ENCODE data around the gene RASAL2. TPM values are rescaled to one million over a fixed set of nuclear protein-coding genes. Genes with fewer than 3 reads are reported as not detected.
"Not testable (repeated sequence)": the region's sequence is repeated elsewhere in the genome, so short reads cannot be mapped to it uniquely, and the experiment has no call there.

RASAL2 gene
- total RNA-seq, 2 experiments from 2014 or later: not detected

GRCh38 chr1:178237121-178237520 is 143.2 kb downstream of the RASAL2 start:
- Mint-ChIP-seq H3K27me3 (ENCODE audit: low read depth) (peaks cover 3% of the 10 kb centered on the region), H3K4me1 (ENCODE audit: low read depth) (no peaks in the 10 kb centered on the region), H3K36me3 (ENCODE audit: low read depth) (no peaks in the 10 kb centered on the region), H3K4me3 (no peak overlapping the region), H3K27ac (no peak overlapping the region), H3K9me3 (no peaks in the 10 kb centered on the region)
- intact Hi-C loops (cut with micrococcal nuclease): no loop called here
- CTCF ChIA-PET: no interaction called here
- DNase-seq: no peak

DNA sequence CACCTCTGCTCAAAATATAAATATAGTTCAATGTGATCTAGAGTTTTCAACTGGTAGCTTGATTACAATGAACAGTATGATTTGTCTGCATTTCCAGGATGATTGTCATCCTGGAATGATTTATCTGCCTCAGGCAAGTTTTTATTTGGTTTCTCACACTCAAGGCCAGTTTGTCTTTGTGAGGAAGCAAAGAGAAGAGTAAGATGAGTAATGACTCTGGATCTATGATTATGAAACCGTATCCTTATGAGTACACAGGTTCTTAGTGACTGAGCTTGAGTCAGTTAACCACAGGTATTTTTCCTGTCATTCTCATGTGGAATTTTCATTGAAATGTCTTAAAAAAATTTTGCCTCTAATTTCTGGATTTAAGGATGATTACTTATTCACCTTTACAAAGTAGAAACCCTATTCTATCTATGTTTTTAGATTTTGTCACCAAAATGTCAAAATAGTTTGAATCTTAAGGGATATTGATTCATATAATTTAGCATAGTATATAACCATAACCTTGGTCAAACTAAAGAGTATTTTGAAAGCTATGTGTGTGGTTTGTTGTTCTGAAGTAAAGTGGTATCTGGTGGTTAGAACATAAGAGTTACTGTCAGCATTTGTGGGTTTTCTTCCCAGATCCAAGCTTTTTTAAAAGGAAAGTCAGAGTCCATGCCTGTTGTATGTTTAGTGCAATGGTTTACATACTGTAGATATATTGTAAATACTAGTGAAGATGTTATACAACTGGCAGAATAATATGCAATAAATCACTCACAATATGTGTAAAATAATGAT is 145.0 kb downstream of the RASAL2 start:
- Mint-ChIP-seq H3K27me3 (ENCODE audit: low read depth) (no peaks in the 10 kb centered on the region), H3K27ac (no peak overlapping the region), H3K4me3 (no peak overlapping the region), H3K4me1 (ENCODE audit: low read depth) (no peaks in the 10 kb centered on the region), H3K36me3 (ENCODE audit: low read depth) (no peaks in the 10 kb centered on the region), H3K9me3 (no peaks in the 10 kb centered on the region)
- CTCF ChIA-PET: no interaction called here
- DNase-seq: no peak
- intact Hi-C loops (cut with micrococcal nuclease): no loop called here

DNA sequence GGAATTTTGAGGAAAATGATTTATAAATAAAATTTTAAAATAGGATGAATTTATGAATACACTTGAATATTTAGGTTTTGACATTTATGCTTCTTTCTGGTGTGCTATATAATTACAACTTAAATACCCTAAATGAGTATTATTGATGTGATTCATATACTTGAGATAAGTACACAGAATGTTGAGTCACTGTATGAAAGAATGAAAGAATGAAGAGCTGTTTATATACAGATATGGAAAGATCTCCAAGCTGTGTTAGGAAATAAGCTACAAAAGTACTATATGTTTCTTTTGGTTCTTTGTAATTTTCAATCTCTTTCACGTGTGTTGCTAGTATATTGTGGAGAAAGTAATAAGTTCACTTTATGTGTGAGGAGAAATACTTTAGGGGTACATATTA is 147.2 kb downstream of the RASAL2 start:
- H3K4me1 Mint-ChIP-seq (ENCODE audit: low read depth): no peaks in the 10 kb centered on the region
- CTCF ChIA-PET: no interaction called here
- no peaks in the 10 kb centered on the region for H3K9me3 Mint-ChIP-seq
- no peaks in the 10 kb centered on the region for H3K36me3 Mint-ChIP-seq (ENCODE audit: low read depth)
- DNase-seq: no peak
- H3K27me3 Mint-ChIP-seq (ENCODE audit: low read depth): no peaks in the 10 kb centered on the region
- H3K4me3 Mint-ChIP-seq: no peak overlapping the region
- H3K27ac Mint-ChIP-seq: no peak overlapping the region
- intact Hi-C loops (cut with micrococcal nuclease): no loop called here

- no peak overlapping the region for H3K27ac Mint-ChIP-seq
- H3K36me3 Mint-ChIP-seq (ENCODE audit: low read depth): no peaks in the 10 kb centered on the region
- H3K9me3 Mint-ChIP-seq: no peaks in the 10 kb centered on the region
- no peaks in the 10 kb centered on the region for H3K27me3 Mint-ChIP-seq (ENCODE audit: low read depth)
- no peaks in the 10 kb centered on the region for H3K4me1 Mint-ChIP-seq (ENCODE audit: low read depth)
- CTCF ChIA-PET: no interaction called here
- intact Hi-C loops (cut with micrococcal nuclease): no loop called here
- DNase-seq: no peak
- H3K4me3 Mint-ChIP-seq: no peak overlapping the region
Observed at GRCh38 chr1:178241837-178242236, 147.9 kb downstream of the RASAL2 start.

DNA sequence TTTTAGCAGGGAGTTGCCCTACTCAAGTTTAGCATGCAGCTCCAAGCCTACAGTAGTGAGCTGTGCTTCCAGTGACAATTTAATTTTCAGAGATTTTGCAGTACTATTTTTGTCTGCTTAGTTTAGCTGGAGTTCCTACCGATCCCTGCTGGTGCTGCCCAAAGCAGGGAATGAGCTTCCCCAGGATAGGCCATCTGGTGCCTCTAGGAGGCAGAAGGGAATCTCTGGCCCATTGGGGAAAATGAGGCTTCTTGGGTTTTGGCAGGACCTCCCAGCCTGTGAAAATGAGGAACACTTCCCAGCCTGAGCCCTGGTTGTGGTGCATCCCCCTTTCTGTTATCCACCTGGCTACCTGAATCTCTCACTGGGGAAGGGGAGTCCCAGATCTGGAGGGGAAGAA is 149.2 kb downstream of the RASAL2 start:
- Mint-ChIP-seq H3K27me3 (ENCODE audit: low read depth) (no peaks in the 10 kb centered on the region), H3K4me3 (no peak overlapping the region), H3K27ac (no peak overlapping the region), H3K36me3 (ENCODE audit: low read depth) (no peaks in the 10 kb centered on the region), H3K4me1 (ENCODE audit: low read depth) (no peaks in the 10 kb centered on the region), H3K9me3 (peaks cover 4% of the 10 kb centered on the region)
- CTCF ChIA-PET: no interaction called here
- intact Hi-C loops (cut with micrococcal nuclease): no loop called here
- no peak for DNase-seq

GRCh38 chr1:178243890-178244289 is 150.0 kb downstream of the RASAL2 start:
- Mint-ChIP-seq H3K9me3 (peaks cover 8% of the 10 kb centered on the region), H3K4me3 (no peak overlapping the region), H3K36me3 (ENCODE audit: low read depth) (no peaks in the 10 kb centered on the region), H3K27me3 (ENCODE audit: low read depth) (no peaks in the 10 kb centered on the region), H3K27ac (no peak overlapping the region), H3K4me1 (ENCODE audit: low read depth) (no peaks in the 10 kb centered on the region)
- CTCF ChIA-PET: no interaction called here
- DNase-seq: no peak
- intact Hi-C loops (cut with micrococcal nuclease): no loop called here

- H3K4me3 Mint-ChIP-seq; H3K36me3 Mint-ChIP-seq (ENCODE audit: low read depth); intact Hi-C loops (cut with micrococcal nuclease); H3K4me1 Mint-ChIP-seq (ENCODE audit: low read depth); DNase-seq; H3K27me3 Mint-ChIP-seq (ENCODE audit: low read depth); H3K27ac Mint-ChIP-seq; CTCF ChIA-PET: not testable (repeated sequence)
- peaks cover 13% of the 10 kb centered on the region for H3K9me3 Mint-ChIP-seq
Observed at GRCh38 chr1:178248284-178248683, 154.4 kb downstream of the RASAL2 start.

- H3K27me3 Mint-ChIP-seq (ENCODE audit: low read depth); H3K4me3 Mint-ChIP-seq; H3K4me1 Mint-ChIP-seq (ENCODE audit: low read depth); intact Hi-C loops (cut with micrococcal nuclease); H3K36me3 Mint-ChIP-seq (ENCODE audit: low read depth); H3K27ac Mint-ChIP-seq; DNase-seq: not testable (repeated sequence)
- peaks cover 10% of the 10 kb centered on the region for H3K9me3 Mint-ChIP-seq
- CTCF ChIA-PET: interaction anchor here (0.6 kb wide), 1 partner anchor 54 kb away, joined by 3 read pairs; no protein-coding TSS in a partner anchor
Observed at GRCh38 chr1:178253581-178253980, 159.7 kb downstream of the RASAL2 start.

DNA sequence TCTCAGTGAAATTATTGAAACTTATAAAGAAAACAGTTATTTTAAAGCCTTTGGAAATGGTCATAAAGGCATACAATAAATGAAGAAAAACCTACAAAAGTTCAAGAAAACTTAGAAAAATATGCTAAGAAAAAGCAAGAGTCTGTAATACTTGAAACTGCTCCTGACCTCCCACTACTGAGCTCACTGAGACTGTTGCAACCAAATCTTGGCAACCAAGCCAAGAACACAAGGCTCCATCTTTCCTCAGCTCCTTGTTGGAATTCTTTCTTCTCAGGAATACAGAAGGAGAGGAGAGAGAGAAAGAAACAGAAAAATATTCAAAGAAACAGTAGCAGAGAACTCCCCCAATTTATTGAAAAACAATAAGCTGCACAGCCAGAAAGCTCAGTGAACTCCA is 160.5 kb downstream of the RASAL2 start:
- H3K4me3 Mint-ChIP-seq: no peak overlapping the region
- CTCF ChIA-PET: no interaction called here
- peaks cover 4% of the 10 kb centered on the region for H3K9me3 Mint-ChIP-seq
- no peak for DNase-seq
- no peaks in the 10 kb centered on the region for H3K27me3 Mint-ChIP-seq (ENCODE audit: low read depth)
- H3K27ac Mint-ChIP-seq: no peak overlapping the region
- intact Hi-C loops (cut with micrococcal nuclease): no loop called here
- no peaks in the 10 kb centered on the region for H3K36me3 Mint-ChIP-seq (ENCODE audit: low read depth)
- no peaks in the 10 kb centered on the region for H3K4me1 Mint-ChIP-seq (ENCODE audit: low read depth)

DNA sequence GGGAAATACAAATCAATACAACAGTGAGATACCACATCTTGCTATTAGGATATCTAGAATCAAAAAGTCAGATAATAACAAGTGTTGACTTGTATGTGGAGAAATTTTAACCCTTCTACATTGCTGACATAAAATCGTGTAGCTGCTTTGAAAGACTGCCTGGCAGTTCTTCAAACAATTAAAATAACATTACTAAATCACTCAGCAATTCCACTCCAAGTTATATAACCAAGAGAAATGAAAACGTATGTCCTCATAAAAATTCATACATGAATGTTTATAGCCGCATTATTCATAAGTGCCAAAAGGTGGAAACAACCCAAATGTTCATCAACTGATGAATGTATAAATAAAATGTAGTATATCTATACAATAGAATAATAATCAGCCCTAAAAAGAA is 164.6 kb downstream of the RASAL2 start:
- H3K27ac Mint-ChIP-seq: no peak overlapping the region
- no peaks in the 10 kb centered on the region for H3K27me3 Mint-ChIP-seq (ENCODE audit: low read depth)
- H3K4me1 Mint-ChIP-seq (ENCODE audit: low read depth): no peaks in the 10 kb centered on the region
- CTCF ChIA-PET: no interaction called here
- H3K9me3 Mint-ChIP-seq: peaks cover 4% of the 10 kb centered on the region
- H3K36me3 Mint-ChIP-seq (ENCODE audit: low read depth): no peaks in the 10 kb centered on the region
- intact Hi-C loops (cut with micrococcal nuclease): no loop called here
- no peak overlapping the region for H3K4me3 Mint-ChIP-seq
- DNase-seq: no peak

- intact Hi-C loops (cut with micrococcal nuclease): no loop called here
Observed at GRCh38 chr1:178262120-178262500, 168.2 kb downstream of the RASAL2 start.

DNA sequence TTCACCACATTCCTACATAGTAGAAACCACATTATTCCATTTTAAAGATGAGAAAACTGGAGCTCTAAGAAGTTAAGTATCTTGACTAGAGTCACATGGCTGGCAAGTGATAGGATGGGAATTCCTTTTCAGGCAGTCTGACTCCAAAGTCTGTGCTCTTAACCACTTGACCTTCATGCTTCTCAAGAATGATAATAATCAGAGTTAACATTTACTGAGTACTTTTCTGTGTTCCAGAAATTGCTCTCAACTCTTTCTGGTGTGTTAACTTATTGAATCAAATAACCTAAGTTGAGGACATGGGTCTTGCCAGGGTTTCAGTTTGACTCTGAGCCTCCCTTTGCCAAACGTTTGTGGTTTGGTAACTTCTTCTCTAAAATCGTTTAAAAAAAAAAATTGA is 169.4 kb downstream of the RASAL2 start:
- Mint-ChIP-seq H3K4me3 (no peak overlapping the region), H3K9me3 (no peaks in the 10 kb centered on the region), H3K27ac (no peak overlapping the region), H3K36me3 (ENCODE audit: low read depth) (no peaks in the 10 kb centered on the region), H3K27me3 (ENCODE audit: low read depth) (no peaks in the 10 kb centered on the region), H3K4me1 (ENCODE audit: low read depth) (no peaks in the 10 kb centered on the region)
- CTCF ChIA-PET: no interaction called here
- DNase-seq: no peak
- intact Hi-C loops (cut with micrococcal nuclease): no loop called here

More at GRCh38 chr1:178262120-178262500, 168.2 kb downstream of the RASAL2 start:
- Mint-ChIP-seq H3K27me3 (ENCODE audit: low read depth) (no peaks in the 10 kb centered on the region), H3K9me3 (no peaks in the 10 kb centered on the region), H3K36me3 (ENCODE audit: low read depth) (no peaks in the 10 kb centered on the region), H3K4me1 (ENCODE audit: low read depth) (no peaks in the 10 kb centered on the region), H3K27ac (no peak overlapping the region), H3K4me3 (no peak overlapping the region)
- DNase-seq: no peak
- CTCF ChIA-PET: no interaction called here

DNA sequence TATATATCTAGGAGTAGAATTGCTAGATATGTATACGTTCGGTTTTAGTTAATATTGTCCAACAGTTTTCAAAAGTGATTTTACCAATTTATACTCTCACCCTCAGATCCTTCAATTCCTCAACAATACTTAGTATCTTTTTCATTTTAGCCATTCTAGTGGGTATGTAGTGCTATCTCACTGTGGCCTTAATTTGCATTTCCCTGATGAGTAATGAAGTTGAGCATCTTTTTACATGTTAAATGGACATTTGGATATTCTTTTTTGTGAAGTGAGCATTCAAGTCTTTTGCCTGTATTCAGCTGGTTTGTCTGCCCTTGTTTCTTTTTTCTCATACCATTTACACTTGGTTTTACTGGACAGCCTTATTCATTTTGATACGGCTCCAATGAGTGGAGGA is 172.2 kb downstream of the RASAL2 start:
- CTCF ChIA-PET: no interaction called here
- Mint-ChIP-seq H3K9me3 (no peaks in the 10 kb centered on the region), H3K27me3 (ENCODE audit: low read depth) (no peaks in the 10 kb centered on the region), H3K27ac (no peak overlapping the region), H3K36me3 (ENCODE audit: low read depth) (no peaks in the 10 kb centered on the region), H3K4me1 (ENCODE audit: low read depth) (no peaks in the 10 kb centered on the region), H3K4me3 (no peak overlapping the region)
- DNase-seq: no peak
- intact Hi-C loops (cut with micrococcal nuclease): no loop called here

Measured in activated naive CD4-positive, alpha-beta T cell treated with anti-CD3 and anti-CD28 coated beads for 36 hours (primary cell).